Caco-2 (cell line): Measurements from ENCODE around the gene VAX1. TPM values are rescaled to one million over a fixed set of nuclear protein-coding genes. Genes with fewer than 3 reads are reported as not detected.
A peak's percentile ranks its signal among the peaks of the same experiment; 100 is the strongest.

ENCODE experiments used
- BruUV-seq: library from RNA; stranded (reverse); fragments of 400-500 nt; replicated peaks from 2 replicates; lab custom pipeline; 2021; lab: Mats Ljungman, UMichigan
- CTCF ChIA-PET: fragments of 300-600 bp; sonication (Branson Sonifier 250); formaldehyde crosslinking; loops from one replicate; lab custom pipeline; 2022; ENCODE audit warnings: antibody characterized with exemption; lab: Charles Lee
- POLR2A ChIA-PET: fragments of 300-600 bp; sonication (Branson Sonifier 250); formaldehyde crosslinking; loops from one replicate; lab custom pipeline; 2022; ENCODE audit warnings: antibody characterized with exemption; lab: Charles Lee
- DNase-seq, 2 experiments: peaks; one replicate each; pipeline versions ENCODE4 v3.0.0 to v3.0.0-alpha.2; 2020 to 2022
- H3K27me3 ChIP-seq: replicated peaks from 2 replicates; pipeline ENCODE4 v1.6.0; 2011; ENCODE audit warnings: low read length; ENCODE audit not compliant: control insufficient read depth, insufficient read depth
- H3K36me3 ChIP-seq: 2 replicates; pipeline ENCODE4 v1.5.1; 2011; ENCODE audit warnings: low read length; ENCODE audit not compliant: control insufficient read depth, insufficient read depth
- H3K4me1 ChIP-seq: fragments of 250-450 bp; sonication (Bioruptor Pico); 2 replicates; pipeline ENCODE4 v1.5.1; 2020; ENCODE audit warnings: mild to moderate bottlenecking
- H3K4me3 ChIP-seq: 2 replicates; pipeline ENCODE4 v1.5.1; 2011; ENCODE audit warnings: low read depth, mild to moderate bottlenecking, control low read depth, low read length
- H3K9me3 ChIP-seq: fragments of 250-450 bp; sonication (Bioruptor Pico); 2 replicates; pipeline ENCODE4 v1.5.1; 2020; ENCODE audit warnings: mild to moderate bottlenecking, moderate library complexity
- H3K27ac Mint-ChIP-seq: one replicate; pipeline ENCODE4 v1.8.0; 2022; ENCODE audit warnings: mixed read lengths; ENCODE audit not compliant: unreplicated experiment
- H3K27me3 Mint-ChIP-seq: one replicate; pipeline ENCODE4 v1.8.0; 2022; ENCODE audit warnings: mixed read lengths; ENCODE audit not compliant: insufficient read depth, unreplicated experiment
- H3K36me3 Mint-ChIP-seq: one replicate; pipeline ENCODE4 v1.8.0; 2022; ENCODE audit warnings: mild to moderate bottlenecking, mixed read lengths; ENCODE audit not compliant: insufficient read depth, unreplicated experiment
- H3K4me1 Mint-ChIP-seq: one replicate; pipeline ENCODE4 v1.8.0; 2022; ENCODE audit warnings: low read depth, mixed read lengths; ENCODE audit not compliant: unreplicated experiment
- H3K4me3 Mint-ChIP-seq: one replicate; pipeline ENCODE4 v1.8.0; 2022; ENCODE audit warnings: mild to moderate bottlenecking, moderate library complexity, mixed read lengths; ENCODE audit not compliant: unreplicated experiment
- H3K9me3 Mint-ChIP-seq: one replicate; pipeline ENCODE4 v1.8.0; 2022; ENCODE audit warnings: mixed read lengths; ENCODE audit not compliant: unreplicated experiment
- intact Hi-C: fragments of 100-400 bp; cut with micrococcal nuclease; formaldehyde crosslinking; loops from one replicate; pipeline ENCODE4 v1.10.0; 2022; ENCODE audit not compliant: unreplicated experiment
- total RNA-seq: library from RNA; stranded (reverse); gene quantifications from 2 replicates; pipeline ENCODE4 v1.2.3, GENCODE V29; 2022
- TF ChIP-seq, protein P1 (sequence below), 2 experiments: fragments of 200-600 bp in 1 of 2; IDR thresholded peaks; 1 replicate in 1 of 2; 2 replicates in 1 of 2; pipeline versions ENCODE4 v1.5.1 to v1.8.0; 2011 to 2022; ENCODE audit warnings: antibody characterized with exemption in 1 of 2, control low read depth in 1 of 2, inconsistent platforms in 1 of 2, low read depth in 1 of 2, low read length in 1 of 2, mild to moderate bottlenecking in 1 of 2, moderate library complexity in 1 of 2; ENCODE audit not compliant: insufficient read depth in 1 of 2, severe bottlenecking in 1 of 2, unreplicated experiment in 1 of 2

Gene VAX1
- total RNA-seq, 1 experiment from 2014 or later: not detected

DNA sequence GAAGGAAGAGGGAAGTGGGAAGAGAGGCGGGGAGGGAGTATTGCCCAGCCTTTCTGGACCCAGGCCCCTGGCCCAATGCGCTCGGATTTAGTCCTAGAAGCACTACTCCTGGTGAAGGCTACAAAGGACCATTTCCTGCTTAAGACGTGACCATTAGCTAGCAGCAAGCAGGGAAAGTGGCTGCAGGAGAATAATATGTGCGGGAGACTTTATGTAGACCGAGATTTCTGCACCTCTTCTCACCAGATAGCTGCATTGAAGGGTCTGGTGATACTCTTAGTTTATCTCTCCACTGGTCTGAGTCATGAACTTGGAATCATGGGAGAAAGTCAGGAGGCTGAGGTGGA, 3.1 kb downstream of the VAX1 start:
- Mint-ChIP-seq H3K27ac (no peak overlapping the region), H3K4me3 (no peak overlapping the region), H3K4me1 (peaks cover 8% of the 10 kb centered on the region), H3K36me3 (no peaks in the 10 kb centered on the region), H3K9me3 (no peaks in the 10 kb centered on the region), H3K27me3 (peaks cover 24% of the 10 kb centered on the region)
- DNase-seq: no peak
- BruUV-seq: no TSS peak
- H3K9me3 ChIP-seq: no peaks in the 10 kb centered on the region
- H3K4me3 ChIP-seq: no peak overlapping the region
- H3K4me1 ChIP-seq: peaks cover 6% of the 10 kb centered on the region; the same call in 1 of the 2 replicates
- intact Hi-C loops: no loop called here
- ChIA-PET POLR2A (no interaction called here), CTCF (interaction anchor here (0.7 kb wide), 1 partner anchor 40 kb away, joined by 4 read pairs; no protein-coding TSS in a partner anchor)
- TF ChIP-seq, protein P1, sequence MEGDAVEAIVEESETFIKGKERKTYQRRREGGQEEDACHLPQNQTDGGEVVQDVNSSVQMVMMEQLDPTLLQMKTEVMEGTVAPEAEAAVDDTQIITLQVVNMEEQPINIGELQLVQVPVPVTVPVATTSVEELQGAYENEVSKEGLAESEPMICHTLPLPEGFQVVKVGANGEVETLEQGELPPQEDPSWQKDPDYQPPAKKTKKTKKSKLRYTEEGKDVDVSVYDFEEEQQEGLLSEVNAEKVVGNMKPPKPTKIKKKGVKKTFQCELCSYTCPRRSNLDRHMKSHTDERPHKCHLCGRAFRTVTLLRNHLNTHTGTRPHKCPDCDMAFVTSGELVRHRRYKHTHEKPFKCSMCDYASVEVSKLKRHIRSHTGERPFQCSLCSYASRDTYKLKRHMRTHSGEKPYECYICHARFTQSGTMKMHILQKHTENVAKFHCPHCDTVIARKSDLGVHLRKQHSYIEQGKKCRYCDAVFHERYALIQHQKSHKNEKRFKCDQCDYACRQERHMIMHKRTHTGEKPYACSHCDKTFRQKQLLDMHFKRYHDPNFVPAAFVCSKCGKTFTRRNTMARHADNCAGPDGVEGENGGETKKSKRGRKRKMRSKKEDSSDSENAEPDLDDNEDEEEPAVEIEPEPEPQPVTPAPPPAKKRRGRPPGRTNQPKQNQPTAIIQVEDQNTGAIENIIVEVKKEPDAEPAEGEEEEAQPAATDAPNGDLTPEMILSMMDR (IDR thresholded peaks at IDR 0.05; ENCODE audit: insufficient read depth in 1 of 2, low read depth in 1 of 2, low read length in 1 of 2, severe bottlenecking in 1 of 2, unreplicated experiment in 1 of 2): no peak
- no peaks in the 10 kb centered on the region for H3K36me3 ChIP-seq
- H3K27me3 ChIP-seq: no peaks in the 10 kb centered on the region; the same call in none of the 2 replicates

DNA sequence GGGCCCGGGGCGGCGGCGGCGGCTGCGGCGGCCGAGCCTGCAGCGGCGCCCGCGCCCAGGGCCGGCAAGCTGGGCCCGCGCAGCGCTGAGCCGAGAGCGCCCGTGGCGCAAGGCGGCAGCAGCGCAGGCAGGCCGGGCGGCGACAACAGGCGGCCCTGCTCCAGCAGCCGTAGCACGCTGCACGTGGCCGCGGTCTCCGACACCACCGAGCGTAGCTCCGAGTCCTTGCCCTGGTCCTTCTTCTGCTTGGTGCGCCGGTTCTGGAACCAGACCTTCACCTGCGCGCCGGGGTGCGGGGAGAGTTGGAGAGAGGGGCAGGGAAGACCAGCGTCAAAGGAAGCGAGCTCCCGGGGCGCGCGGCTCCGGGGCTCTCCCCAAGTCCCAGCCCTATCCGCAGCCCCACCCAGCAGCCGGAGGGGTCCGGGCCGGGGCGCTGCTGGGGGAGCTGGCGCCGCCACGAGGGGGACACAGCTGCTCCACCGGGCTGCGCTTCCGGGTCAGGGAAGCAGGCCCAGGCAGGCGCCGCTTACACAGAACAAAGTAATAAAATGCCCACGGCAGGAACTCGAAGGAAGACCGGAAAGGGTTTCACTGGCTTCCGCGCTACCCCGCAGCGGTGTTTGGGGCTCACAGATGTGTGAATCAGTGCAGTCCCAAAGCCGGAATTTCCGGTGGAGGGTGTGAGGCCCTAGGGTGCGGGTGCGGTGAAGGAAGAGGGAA, 3.6 kb downstream of the VAX1 start:
- no peak overlapping the region for H3K4me3 ChIP-seq
- peaks cover 6% of the 10 kb centered on the region; the same call in 1 of the 2 replicates for H3K4me1 ChIP-seq
- CTCF ChIA-PET: no interaction called here
- H3K27me3 ChIP-seq: no peaks in the 10 kb centered on the region; the same call in none of the 2 replicates
- H3K36me3 ChIP-seq: no peaks in the 10 kb centered on the region
- Mint-ChIP-seq H3K27ac (no peak overlapping the region), H3K27me3 (peaks cover 24% of the 10 kb centered on the region), H3K4me1 (peaks cover 8% of the 10 kb centered on the region), H3K9me3 (no peaks in the 10 kb centered on the region), H3K4me3 (no peak overlapping the region), H3K36me3 (no peaks in the 10 kb centered on the region)
- TF ChIP-seq, protein P1 (IDR thresholded peaks at IDR 0.05; ENCODE audit: insufficient read depth in 1 of 2, low read depth in 1 of 2, low read length in 1 of 2, severe bottlenecking in 1 of 2, unreplicated experiment in 1 of 2): no peak
- intact Hi-C loops: no loop called here
- no TSS peak for BruUV-seq
- POLR2A ChIA-PET: no interaction called here
- DNase-seq: peak in 1 of 2 experiments; percentile 12
- no peaks in the 10 kb centered on the region for H3K9me3 ChIP-seq

GRCh38 chr10:117134056-117134305, 4.1 kb downstream of the VAX1 start:
- peaks cover 6% of the 10 kb centered on the region; the same call in 1 of the 2 replicates for H3K4me1 ChIP-seq
- BruUV-seq: no TSS peak
- Mint-ChIP-seq H3K4me3 (peak overlapping the region; percentile 25), H3K27ac (no peak overlapping the region), H3K27me3 (peaks cover 23% of the 10 kb centered on the region), H3K36me3 (no peaks in the 10 kb centered on the region), H3K9me3 (no peaks in the 10 kb centered on the region), H3K4me1 (peaks cover 8% of the 10 kb centered on the region)
- intact Hi-C loops: no loop called here
- no peaks in the 10 kb centered on the region; the same call in none of the 2 replicates for H3K27me3 ChIP-seq
- no peak for DNase-seq
- no peaks in the 10 kb centered on the region for H3K9me3 ChIP-seq
- CTCF ChIA-PET: no interaction called here
- TF ChIP-seq, protein P1 (IDR thresholded peaks at IDR 0.05; ENCODE audit: insufficient read depth in 1 of 2, low read depth in 1 of 2, low read length in 1 of 2, severe bottlenecking in 1 of 2, unreplicated experiment in 1 of 2): no peak
- no peaks in the 10 kb centered on the region for H3K36me3 ChIP-seq
- POLR2A ChIA-PET: no interaction called here
- H3K4me3 ChIP-seq: no peak overlapping the region
